Measurements from ENCODE around the gene TMEM200A.

- no peak for TF ChIP-seq CTCF (IDR thresholded peaks at IDR 0.05)
- TF ChIP-seq POLR2A (IDR thresholded peaks at IDR 0.05), result no peak
These were observed 69.4 kb downstream of the TMEM200A start for GRCh38 chr6:130435181-130435580.
